ENCODE data around the gene PHLDB1.
"Not testable (repeated sequence)": the region's sequence is repeated elsewhere in the genome, so short reads cannot be mapped to it uniquely, and the experiment has no call there.

PHLDB1 gene

DNA sequence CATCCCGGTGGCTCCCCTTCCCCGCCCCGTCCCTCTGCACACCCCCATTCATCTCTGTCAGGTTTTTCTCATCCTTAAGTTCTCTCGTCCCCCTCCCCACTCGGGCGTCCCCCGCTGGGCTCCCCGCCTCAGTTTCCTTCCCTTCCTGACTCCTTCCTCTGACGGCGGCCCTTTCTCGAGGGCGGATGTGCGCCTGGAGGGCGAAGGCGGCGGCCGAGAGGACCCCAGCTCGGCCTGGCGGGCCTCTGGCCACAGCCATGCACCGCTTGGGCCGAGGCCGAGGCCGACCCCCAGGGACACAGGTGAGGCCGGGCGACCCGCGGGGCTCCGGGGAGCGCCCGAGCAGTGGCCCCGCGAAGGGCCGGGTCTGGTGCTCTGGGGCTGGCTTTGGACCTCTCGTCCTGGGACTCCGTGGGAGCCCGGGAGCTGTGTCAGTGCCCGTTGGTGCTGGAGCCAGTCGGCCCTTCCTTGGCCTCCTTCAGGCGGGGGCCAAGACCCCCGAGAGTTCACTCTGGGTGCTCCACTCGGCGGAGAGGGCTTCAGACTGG lies 2.9 kb downstream of the PHLDB1 start:
- in situ Hi-C loops (cut with MboI; ENCODE audit: low sequenced_read_pairs, unreplicated experiment), result no loop called here
- TF ChIP-seq, protein P1, sequence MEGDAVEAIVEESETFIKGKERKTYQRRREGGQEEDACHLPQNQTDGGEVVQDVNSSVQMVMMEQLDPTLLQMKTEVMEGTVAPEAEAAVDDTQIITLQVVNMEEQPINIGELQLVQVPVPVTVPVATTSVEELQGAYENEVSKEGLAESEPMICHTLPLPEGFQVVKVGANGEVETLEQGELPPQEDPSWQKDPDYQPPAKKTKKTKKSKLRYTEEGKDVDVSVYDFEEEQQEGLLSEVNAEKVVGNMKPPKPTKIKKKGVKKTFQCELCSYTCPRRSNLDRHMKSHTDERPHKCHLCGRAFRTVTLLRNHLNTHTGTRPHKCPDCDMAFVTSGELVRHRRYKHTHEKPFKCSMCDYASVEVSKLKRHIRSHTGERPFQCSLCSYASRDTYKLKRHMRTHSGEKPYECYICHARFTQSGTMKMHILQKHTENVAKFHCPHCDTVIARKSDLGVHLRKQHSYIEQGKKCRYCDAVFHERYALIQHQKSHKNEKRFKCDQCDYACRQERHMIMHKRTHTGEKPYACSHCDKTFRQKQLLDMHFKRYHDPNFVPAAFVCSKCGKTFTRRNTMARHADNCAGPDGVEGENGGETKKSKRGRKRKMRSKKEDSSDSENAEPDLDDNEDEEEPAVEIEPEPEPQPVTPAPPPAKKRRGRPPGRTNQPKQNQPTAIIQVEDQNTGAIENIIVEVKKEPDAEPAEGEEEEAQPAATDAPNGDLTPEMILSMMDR (IDR thresholded peaks at IDR 0.05; ENCODE audit: borderline replicate concordance, control extremely low read depth, extremely low read depth, insufficient read depth, missing control alignments), result no peak
- DNase-seq (ENCODE audit: low spot score), result peak; percentile 33

DNA sequence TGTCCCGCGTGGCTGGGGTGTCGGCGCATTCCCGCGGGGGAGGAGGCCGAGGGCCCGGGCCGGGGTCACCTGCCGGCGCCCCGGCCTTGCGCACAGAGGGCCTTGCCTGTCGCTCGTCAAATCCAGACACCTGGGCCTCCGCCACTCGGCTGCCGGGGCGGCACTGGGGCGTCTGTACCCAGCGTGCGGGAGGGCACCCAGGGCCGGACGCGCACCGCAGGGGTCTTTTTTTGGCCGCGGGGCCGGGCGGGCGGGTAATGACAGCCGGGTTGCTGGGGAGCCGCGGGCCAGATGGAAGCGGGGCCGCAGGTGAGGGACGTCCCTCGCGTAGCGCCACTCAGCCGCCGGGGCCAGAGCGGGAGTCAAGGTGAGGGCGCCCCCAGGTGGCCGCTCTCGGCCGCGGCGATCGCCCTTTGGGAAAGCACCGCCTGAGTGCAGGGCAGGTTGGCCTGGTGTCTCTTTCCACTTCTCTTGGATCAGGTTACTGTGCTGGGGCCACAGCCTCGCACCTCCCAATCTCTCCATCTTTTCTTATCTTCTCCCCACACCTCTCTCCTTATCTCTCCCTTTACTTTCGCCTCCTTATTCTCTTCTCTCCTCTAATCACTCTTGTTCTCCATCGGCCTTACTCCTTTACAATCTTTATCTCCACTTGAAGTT lies 3.5 kb downstream of the PHLDB1 start:
- TF ChIP-seq, protein P1 (IDR thresholded peaks at IDR 0.05; ENCODE audit: borderline replicate concordance, control extremely low read depth, extremely low read depth, insufficient read depth, missing control alignments), result peak; percentile 87
- DNase-seq (ENCODE audit: low spot score), result peak; percentile 87
- in situ Hi-C loops (cut with MboI; ENCODE audit: low sequenced_read_pairs, unreplicated experiment), result no loop called here

DNA sequence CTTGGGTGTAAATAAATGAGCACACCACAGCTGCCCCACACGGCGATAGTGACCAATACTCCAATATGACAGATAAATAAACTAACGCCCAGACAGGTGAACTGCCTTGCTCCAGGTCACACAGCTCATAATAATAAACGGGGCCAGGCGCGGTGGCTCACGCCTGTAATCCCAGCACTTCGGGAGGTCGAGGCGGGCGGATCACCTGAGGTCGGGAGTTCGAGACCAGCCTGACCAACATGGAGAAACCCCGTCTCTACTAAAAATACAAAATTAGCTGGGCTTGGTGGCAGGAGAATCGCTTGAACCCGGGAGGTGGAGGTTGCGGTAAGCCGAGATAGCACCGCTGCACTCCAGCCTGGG lies 4.0 kb downstream of the PHLDB1 start:
- in situ Hi-C loops (cut with MboI; ENCODE audit: low sequenced_read_pairs, unreplicated experiment); DNase-seq (ENCODE audit: low spot score): not testable (repeated sequence)

DNA sequence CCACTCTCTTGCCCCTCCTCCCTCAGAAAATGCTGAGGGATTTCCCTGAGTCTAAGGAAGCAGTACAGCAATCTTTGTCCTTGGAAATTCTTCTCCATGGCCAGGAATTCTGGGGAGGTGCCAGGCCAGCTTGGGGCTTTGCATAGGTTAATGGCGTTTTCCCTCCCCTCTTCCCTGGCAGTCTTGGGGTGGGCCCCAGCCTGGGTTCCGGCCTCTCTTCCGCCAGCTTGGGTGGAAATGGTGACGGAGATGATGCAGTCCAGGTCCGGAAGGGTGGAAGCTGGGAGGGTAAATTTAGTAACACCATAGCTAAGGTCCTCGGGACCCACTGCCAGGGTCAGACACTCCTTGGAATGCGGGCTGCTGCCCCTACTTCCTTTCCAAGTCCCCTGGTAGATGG lies 5.0 kb downstream of the PHLDB1 start:
- TF ChIP-seq, protein P1 (IDR thresholded peaks at IDR 0.05; ENCODE audit: borderline replicate concordance, control extremely low read depth, extremely low read depth, insufficient read depth, missing control alignments), result no peak
- no peak for DNase-seq (ENCODE audit: low spot score)
- in situ Hi-C loops (cut with MboI; ENCODE audit: low sequenced_read_pairs, unreplicated experiment), result no loop called here

DNA sequence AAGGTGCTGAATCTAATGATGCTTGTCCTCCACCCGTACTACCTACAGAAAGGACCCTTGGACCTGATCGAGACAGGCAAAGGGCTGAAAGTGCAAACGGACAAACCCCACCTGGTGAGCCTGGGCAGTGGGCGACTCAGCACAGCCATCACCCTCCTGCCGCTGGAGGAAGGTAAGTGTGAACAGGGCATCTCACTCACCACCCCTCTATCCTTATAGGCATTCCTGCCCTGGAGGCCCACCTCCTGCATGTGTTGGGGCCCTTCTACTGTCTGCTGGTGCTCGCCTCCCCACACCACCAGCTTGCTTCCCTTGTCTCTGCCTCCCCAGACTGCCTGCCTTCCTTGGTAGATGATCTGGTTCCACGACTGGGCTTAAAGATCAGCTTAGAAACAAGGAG lies 7.1 kb downstream of the PHLDB1 start:
- no peak for DNase-seq (ENCODE audit: low spot score)
- in situ Hi-C loops (cut with MboI; ENCODE audit: low sequenced_read_pairs, unreplicated experiment), result no loop called here
- TF ChIP-seq, protein P1 (IDR thresholded peaks at IDR 0.05; ENCODE audit: borderline replicate concordance, control extremely low read depth, extremely low read depth, insufficient read depth, missing control alignments), result no peak

DNA sequence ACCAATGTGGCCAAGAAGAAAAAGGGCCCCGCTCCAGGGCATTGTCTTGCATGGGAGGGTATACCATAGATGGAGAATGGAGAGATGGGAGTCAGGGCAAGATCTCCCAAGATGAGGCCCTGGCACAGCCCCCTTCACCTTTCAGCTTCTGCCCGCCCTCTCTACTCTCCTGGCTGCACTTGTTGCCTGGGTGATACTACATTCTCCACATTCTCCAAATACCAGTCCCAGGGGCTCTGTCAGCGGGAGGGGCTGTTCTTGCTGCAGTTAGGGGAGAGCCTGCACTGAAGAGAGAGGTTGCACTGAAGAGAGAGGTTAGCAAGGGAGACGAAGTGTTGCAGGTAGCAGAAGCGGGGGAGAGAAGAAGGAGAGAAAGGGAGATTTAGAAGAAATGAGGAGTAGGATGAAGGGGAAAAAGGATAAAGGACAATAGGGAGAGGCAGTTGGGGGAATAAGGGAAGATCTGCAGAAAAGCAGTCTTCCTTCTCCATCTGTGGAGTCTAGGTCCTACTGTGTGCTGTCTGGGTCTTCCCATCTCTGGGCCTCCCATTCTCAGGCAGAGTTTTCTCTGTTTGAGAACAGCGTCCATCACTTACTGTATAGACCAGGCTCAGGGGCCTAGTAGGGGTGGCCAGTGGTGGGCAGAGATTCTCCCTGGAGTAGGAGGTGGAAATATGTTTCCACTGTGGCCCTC lies 8.0 kb downstream of the PHLDB1 start:
- TF ChIP-seq, protein P1 (IDR thresholded peaks at IDR 0.05; ENCODE audit: borderline replicate concordance, control extremely low read depth, extremely low read depth, insufficient read depth, missing control alignments), result no peak
- no peak for DNase-seq (ENCODE audit: low spot score)
- in situ Hi-C loops (cut with MboI; ENCODE audit: low sequenced_read_pairs, unreplicated experiment), result no loop called here

DNA sequence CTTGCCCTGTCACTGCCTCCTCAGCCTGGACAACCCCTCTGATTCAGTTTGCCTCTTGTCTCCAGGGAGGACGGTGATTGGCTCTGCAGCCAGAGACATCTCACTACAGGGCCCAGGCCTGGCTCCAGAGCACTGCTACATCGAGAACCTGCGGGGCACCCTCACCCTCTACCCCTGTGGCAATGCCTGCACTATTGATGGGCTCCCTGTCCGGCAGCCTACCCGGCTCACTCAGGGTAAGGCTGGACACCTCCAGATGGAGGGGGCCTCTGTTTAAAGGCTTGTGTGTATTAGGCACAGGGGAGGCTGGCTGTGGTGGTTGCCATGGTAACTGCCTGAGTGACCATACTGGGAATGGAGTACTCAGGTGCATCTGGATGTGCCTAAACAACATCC lies 8.6 kb downstream of the PHLDB1 start:
- TF ChIP-seq, protein P1 (IDR thresholded peaks at IDR 0.05; ENCODE audit: borderline replicate concordance, control extremely low read depth, extremely low read depth, insufficient read depth, missing control alignments), result no peak
- no peak for DNase-seq (ENCODE audit: low spot score)
- in situ Hi-C loops (cut with MboI; ENCODE audit: low sequenced_read_pairs, unreplicated experiment), result no loop called here
